GM12864 (cell line): Measurements from ENCODE around the gene SMURF1.
A peak's percentile ranks its signal among the peaks of the same experiment; 100 is the strongest.

Source experiments
- DNase-seq: peaks from one replicate; pipeline ENCODE4 v3.0.0-alpha.2; 2011; ENCODE audit warnings: low read depth
- H3K4me3 ChIP-seq: 2 replicates; pipeline ENCODE4 v1.5.1; 2011; ENCODE audit warnings: mild to moderate bottlenecking, low read depth, low read length, control low read depth
- TF ChIP-seq, protein P1 (sequence below): IDR thresholded peaks from 2 replicates; pipeline ENCODE4 v1.5.1; 2011; ENCODE audit warnings: low read depth, mild to moderate bottlenecking, moderate library complexity, low read length, control low read depth, inconsistent platforms; ENCODE audit errors: missing control alignments

SMURF1 gene

GRCh38 chr7:99042957-99043356, 101.0 kb downstream of the SMURF1 start:
- no peak overlapping the region for H3K4me3 ChIP-seq
- no peak for DNase-seq
- TF ChIP-seq, protein P1, sequence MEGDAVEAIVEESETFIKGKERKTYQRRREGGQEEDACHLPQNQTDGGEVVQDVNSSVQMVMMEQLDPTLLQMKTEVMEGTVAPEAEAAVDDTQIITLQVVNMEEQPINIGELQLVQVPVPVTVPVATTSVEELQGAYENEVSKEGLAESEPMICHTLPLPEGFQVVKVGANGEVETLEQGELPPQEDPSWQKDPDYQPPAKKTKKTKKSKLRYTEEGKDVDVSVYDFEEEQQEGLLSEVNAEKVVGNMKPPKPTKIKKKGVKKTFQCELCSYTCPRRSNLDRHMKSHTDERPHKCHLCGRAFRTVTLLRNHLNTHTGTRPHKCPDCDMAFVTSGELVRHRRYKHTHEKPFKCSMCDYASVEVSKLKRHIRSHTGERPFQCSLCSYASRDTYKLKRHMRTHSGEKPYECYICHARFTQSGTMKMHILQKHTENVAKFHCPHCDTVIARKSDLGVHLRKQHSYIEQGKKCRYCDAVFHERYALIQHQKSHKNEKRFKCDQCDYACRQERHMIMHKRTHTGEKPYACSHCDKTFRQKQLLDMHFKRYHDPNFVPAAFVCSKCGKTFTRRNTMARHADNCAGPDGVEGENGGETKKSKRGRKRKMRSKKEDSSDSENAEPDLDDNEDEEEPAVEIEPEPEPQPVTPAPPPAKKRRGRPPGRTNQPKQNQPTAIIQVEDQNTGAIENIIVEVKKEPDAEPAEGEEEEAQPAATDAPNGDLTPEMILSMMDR: no peak

DNA sequence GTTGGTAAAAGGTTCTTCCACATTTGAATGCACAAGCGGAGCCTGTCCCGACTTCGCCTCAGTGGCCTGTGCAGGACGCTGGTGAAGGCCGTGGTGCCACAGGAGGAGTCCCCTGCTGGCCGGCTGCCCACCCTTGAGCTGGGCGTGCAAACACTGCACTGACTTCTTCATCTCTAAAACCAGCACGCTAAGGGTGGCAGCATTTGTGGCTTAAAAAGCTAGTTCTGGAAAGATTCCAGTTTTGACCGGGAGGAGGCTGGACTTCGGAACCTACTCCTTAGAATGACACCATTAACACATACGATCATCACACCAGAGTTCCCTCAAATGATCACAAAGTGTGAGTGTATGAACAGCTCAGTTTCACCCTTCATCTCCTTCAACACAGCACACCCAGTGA, 102.4 kb downstream of the SMURF1 start:
- no peak for DNase-seq
- H3K4me3 ChIP-seq: no peak overlapping the region
- TF ChIP-seq, protein P1: no peak

DNA sequence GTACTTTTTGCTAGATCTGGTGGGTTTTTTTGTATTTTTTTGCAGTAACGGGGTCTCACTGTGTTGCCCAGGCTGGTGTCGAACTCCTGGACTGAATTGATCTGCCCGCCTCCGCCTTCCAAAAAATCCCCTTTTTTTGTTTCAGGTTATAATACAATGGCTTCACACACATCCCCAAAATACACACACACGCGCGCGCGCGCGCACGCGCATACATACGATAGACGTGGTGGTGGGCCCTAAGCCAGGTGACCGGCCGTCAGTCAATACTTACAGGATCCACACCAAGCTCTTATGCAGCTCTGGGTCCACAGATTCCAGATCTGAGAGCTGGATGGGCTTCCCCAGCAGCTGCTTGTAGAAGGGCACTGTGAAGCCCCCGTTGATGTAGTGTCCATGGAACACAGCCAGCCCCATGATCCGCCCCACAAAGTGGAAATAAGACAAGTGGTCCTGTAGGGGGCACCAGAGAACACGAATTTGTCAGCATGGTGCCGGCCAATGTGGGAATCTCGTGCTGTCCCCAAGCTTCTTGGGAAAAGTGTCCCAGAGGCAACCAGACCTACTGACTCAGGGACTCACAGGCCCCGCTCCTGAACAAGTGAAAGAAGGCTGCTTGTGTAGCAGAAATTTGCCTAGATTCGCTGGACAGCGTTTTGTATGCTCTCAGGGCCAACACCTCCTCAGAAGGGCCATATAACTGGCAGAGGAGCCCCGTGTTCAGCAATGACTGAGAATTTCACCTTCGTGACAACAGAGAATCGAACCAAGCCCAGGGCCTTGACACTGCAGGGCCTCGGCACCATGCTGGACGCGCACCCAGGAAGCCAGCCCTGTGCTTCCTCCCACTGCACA, 103.6 kb downstream of the SMURF1 start:
- peak; percentile 42 for DNase-seq
- TF ChIP-seq, protein P1: peak; percentile 73
- no peak overlapping the region for H3K4me3 ChIP-seq

GRCh38 chr7:99039384-99039891, 104.5 kb downstream of the SMURF1 start:
- no peak overlapping the region for H3K4me3 ChIP-seq
- DNase-seq: no peak
- TF ChIP-seq, protein P1: no peak

DNA sequence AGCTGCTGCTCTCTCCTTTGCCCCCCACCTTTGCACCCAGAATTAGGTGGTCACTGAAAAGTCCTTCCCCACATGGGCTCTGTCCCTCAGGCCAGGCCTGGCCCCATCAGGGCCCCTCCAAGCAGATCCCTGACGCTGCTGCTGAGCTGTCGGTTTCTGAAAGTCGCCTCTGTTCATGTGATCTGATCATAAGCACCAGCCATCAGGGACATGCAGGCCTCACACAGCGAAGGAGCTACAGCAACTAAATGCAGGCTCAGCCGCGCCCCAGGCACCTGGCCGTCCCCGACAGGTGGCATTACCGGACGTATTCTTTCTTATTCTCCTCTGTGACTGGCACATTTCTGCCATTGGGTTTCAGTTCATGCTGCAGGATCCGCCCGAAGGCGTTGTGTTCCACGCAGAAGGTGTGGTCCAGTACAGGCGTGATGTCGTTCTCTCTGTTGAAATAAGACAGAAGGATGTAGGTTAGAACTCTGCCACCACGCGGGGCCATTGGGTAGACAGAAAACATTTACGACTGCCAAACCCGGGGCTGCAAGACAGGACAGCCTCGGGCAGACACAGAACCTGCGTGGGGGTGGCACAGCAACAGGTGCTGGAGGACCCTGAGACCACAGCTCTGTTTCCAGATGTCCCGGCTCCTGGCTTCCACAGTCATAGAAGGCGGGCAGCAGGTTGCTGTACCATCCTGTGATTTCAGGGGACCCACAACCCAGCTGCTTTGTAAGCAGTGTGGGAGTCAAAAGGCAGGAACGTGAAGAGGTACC, 105.6 kb downstream of the SMURF1 start:
- no peak overlapping the region for H3K4me3 ChIP-seq
- TF ChIP-seq, protein P1: no peak
- no peak for DNase-seq

GRCh38 chr7:99037327-99037940, 106.5 kb downstream of the SMURF1 start:
- TF ChIP-seq, protein P1: no peak
- DNase-seq: no peak
- no peak overlapping the region for H3K4me3 ChIP-seq
